Omental fat pad (tissue), 4 donors: ENCODE results near the gene SEMA4D. TPM values are rescaled to one million over a fixed set of nuclear protein-coding genes. Genes with fewer than 3 reads are reported as not detected.

ENCODE experiments used
- ATAC-seq: fragments of 150-250 bp; one replicate; pipeline ENCODE4 v1.9.1; 2016; ENCODE audit warnings: mild to moderate bottlenecking, moderate library complexity; ENCODE audit not compliant: low FRiP score
- DNase-seq: peaks from one replicate; pipeline ENCODE4 v3.0.0-alpha.2; 2019; ENCODE audit warnings: low spot score
- CTCF ChIP-seq, 3 donors: fragments of 450-650 bp; IDR thresholded peaks; one replicate each; pipeline ENCODE4 v1.5.1; 2016 to 2017; ENCODE audit warnings: antibody characterized with exemption in 3 of 3, mild to moderate bottlenecking in 3 of 3, moderate library complexity in 2 of 3
- total RNA-seq, 4 donors: library from RNA; depleted of rRNA; stranded (reverse); fragments of >200 nt; gene quantifications; one replicate each; pipeline ENCODE4 v1.1.0, GENCODE V29; 2016

SEMA4D gene
- total RNA-seq, 4 donors from 2014 or later, result 14.2 to 49.5 (median 18.3) TPM

GRCh38 chr9:89446961-89447310 lies 51.0 kb downstream of the SEMA4D start:
- no peak for DNase-seq
- no peak for TF ChIP-seq CTCF (IDR thresholded peaks at IDR 0.05)
- no peak for ATAC-seq

- no peak for DNase-seq
- no peak for ATAC-seq
- TF ChIP-seq CTCF (IDR thresholded peaks at IDR 0.05), result no peak
Observed at GRCh38 chr9:89446261-89446960, 51.5 kb downstream of the SEMA4D start.

DNA sequence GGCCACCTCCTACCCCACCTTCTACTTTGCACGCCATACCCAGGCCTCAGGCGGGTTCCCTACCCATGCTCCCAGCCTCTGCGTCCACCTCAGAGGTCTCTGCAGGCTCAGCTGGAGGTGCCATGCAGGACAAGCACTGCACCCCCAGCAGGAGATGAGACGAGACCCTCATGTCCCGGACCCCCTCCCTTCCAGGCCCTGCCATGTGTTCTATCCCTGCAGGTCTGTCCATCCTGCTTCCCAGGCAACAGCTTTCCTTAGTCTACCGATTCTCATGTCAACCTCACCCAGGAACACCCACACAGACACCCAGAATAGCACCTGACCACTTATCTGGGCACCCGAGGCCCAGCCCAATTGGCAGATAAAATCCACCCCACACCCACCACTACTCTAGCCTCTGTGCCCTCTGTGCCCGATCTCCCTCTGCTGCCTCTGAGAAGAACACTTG lies 52.1 kb downstream of the SEMA4D start:
- ATAC-seq (no peak), DNase-seq (no peak)
- TF ChIP-seq CTCF (IDR thresholded peaks at IDR 0.05), result no peak

DNA sequence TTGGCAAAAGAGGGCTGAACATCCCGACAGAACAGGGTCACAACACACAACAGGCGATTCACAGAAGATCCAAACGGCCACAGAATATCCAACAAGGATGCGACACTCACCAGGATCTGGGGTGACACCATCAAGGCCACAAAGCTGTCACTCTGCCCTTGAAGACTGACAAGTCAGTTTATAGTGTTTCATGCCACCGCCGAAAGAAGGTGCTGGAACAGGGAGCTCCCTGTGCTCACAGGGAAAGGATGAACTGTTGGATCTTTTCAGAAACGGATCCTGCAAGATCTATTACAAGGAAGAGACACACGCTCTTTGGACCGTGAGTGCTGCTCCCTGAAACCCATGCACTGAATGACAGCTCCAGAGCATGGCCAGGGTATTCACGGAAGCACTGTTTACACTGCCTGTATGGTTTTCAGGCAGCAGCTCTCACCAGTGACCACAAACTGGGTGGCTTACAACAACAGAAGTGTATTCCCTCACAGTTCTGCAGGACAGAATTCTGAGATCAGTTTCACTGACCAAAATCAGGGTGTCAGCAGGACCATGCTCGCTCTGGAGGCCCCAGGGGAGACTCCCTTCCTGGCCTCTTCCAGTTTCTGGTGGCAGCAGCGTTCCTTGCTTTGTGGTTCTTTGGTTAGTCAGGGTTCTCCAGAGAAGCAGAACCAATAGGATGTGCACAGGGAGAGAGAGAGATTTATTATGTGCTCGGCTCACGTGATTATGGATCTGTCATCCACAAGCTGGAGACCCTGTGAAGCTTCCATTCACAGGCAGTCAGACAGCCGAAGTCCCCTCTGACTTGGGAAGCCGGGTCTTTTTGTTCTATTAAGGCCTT lies 52.8 kb downstream of the SEMA4D start:
- no peak for TF ChIP-seq CTCF (IDR thresholded peaks at IDR 0.05)
- DNase-seq (no peak), ATAC-seq (no peak)

- no peak for TF ChIP-seq CTCF (IDR thresholded peaks at IDR 0.05)
Observed at GRCh38 chr9:89444274-89444673, 53.6 kb downstream of the SEMA4D start.

DNA sequence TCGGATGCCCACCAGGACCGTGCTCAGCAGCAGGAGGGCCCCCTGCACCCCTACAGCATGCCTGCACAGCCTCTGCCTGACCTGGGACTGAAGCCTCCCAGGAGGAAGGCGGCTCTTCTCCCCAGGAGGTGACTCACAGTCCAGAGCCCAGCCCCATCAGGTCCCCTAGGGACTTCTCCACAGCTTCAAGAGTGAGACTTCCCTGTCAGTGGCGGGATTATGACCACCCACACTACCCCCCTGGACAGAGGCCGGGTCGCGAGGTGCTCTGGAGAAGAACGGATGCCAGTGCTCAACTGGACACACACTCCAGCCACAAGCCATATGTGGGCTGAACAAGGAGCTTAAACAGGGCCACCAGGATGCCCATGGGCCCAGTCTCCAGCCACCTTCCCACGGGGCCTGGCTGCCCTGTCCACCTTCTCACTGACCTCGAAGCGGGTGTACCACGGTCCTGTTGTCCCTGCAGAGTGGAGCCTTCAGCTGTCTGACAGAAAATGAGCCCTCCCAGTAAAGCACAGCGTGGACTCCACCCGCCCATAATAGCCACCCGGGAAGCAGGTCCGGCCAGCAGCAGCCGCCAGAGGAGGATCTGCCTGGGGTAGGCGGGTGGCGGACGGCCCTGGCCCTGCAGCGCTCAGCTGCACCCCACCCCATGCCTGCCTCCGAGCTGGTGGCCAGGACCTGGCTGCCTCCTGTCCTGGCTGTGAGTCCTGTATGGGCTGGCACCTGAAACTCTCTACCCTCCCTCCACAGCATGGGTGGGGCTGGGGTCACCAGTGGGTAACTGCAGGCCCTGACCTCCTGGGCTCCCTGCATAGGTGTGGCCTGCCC lies 54.7 kb downstream of the SEMA4D start:
- DNase-seq (no peak), ATAC-seq (no peak)
- no peak for TF ChIP-seq CTCF (IDR thresholded peaks at IDR 0.05)

More at GRCh38 chr9:89444274-89444673, 53.6 kb downstream of the SEMA4D start:
- DNase-seq (no peak), ATAC-seq (no peak)
